NT2/D1 (cell line): ENCODE measurements around the gene MMP24.

Experiments used
- SUZ12 ChIP-seq: IDR thresholded peaks from 2 replicates; pipeline ENCODE4 v1.6.1; 2011; ENCODE audit not compliant: insufficient read length, insufficient read depth; ENCODE audit errors: extremely low read depth
- YY1 ChIP-seq: IDR thresholded peaks from 2 replicates; pipeline ENCODE4 v1.6.1; 2011; ENCODE audit not compliant: insufficient read length, insufficient read depth
- ZNF274 ChIP-seq: IDR thresholded peaks from 2 replicates; pipeline ENCODE4 v1.6.1; 2011; ENCODE audit warnings: mild to moderate bottlenecking, low read depth, low read length

GRCh38 chr20:35305682-35306556 is 79.4 kb downstream of the MMP24 start:
- TF ChIP-seq SUZ12 (no peak), ZNF274 (no peak), YY1 (no peak)
